ENCODE measurements around the gene CEP85L.

DNA sequence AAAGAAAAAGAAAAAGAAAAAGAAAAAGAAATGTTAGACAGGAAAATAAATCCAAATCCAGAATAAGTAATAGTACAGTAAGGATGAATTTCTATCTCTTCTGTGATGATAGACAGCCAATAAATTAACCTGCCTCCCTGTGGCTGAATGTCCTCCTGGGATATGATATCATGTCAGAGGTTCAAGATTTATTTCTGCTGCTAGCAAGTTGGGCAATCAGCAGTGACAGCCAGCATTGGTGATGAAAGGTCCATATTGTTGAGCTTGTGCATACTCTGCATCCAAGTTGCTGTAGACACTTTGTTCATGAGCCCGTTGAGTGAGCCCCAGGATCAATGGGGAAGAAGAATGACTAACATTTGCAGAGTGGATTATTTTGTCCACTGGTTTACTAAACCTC is 44.9 kb upstream of the CEP85L start:
- TF ChIP-seq EP300 (IDR thresholded peaks at IDR 0.05; ENCODE audit: borderline replicate concordance in 1 of 2, low read depth in 1 of 2, low read length in 1 of 2) (no peak), TAF1 (IDR thresholded peaks at IDR 0.05; ENCODE audit: borderline replicate concordance, low read depth, low read length) (no peak), EZH2phosphoT487 (IDR thresholded peaks at IDR 0.05; ENCODE audit: borderline replicate concordance, low read depth) (no peak), JUND (IDR thresholded peaks at IDR 0.05) (no peak), RXRA (IDR thresholded peaks at IDR 0.05; ENCODE audit: borderline replicate concordance, low read depth) (no peak), YY1 (IDR thresholded peaks at IDR 0.05; ENCODE audit: low read depth) (no peak), CHD2 (IDR thresholded peaks at IDR 0.05; ENCODE audit: low read length, partially characterized antibody) (no peak), MXI1 (IDR thresholded peaks at IDR 0.05; ENCODE audit: low read depth, low read length) (no peak)
- TF ChIP-seq, protein P1, sequence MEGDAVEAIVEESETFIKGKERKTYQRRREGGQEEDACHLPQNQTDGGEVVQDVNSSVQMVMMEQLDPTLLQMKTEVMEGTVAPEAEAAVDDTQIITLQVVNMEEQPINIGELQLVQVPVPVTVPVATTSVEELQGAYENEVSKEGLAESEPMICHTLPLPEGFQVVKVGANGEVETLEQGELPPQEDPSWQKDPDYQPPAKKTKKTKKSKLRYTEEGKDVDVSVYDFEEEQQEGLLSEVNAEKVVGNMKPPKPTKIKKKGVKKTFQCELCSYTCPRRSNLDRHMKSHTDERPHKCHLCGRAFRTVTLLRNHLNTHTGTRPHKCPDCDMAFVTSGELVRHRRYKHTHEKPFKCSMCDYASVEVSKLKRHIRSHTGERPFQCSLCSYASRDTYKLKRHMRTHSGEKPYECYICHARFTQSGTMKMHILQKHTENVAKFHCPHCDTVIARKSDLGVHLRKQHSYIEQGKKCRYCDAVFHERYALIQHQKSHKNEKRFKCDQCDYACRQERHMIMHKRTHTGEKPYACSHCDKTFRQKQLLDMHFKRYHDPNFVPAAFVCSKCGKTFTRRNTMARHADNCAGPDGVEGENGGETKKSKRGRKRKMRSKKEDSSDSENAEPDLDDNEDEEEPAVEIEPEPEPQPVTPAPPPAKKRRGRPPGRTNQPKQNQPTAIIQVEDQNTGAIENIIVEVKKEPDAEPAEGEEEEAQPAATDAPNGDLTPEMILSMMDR (IDR thresholded peaks at IDR 0.05), result no peak
- TF ChIP-seq, protein P2, sequence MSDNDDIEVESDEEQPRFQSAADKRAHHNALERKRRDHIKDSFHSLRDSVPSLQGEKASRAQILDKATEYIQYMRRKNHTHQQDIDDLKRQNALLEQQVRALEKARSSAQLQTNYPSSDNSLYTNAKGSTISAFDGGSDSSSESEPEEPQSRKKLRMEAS (IDR thresholded peaks at IDR 0.05; ENCODE audit: low read depth), result no peak
- TF ChIP-seq, protein P3, sequence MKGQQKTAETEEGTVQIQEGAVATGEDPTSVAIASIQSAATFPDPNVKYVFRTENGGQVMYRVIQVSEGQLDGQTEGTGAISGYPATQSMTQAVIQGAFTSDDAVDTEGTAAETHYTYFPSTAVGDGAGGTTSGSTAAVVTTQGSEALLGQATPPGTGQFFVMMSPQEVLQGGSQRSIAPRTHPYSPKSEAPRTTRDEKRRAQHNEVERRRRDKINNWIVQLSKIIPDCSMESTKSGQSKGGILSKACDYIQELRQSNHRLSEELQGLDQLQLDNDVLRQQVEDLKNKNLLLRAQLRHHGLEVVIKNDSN (IDR thresholded peaks at IDR 0.05; ENCODE audit: borderline replicate concordance, low read depth), result no peak

Measured in SK-N-SH (cell line).